ENCODE data around the gene STARD3.

Gene STARD3

DNA sequence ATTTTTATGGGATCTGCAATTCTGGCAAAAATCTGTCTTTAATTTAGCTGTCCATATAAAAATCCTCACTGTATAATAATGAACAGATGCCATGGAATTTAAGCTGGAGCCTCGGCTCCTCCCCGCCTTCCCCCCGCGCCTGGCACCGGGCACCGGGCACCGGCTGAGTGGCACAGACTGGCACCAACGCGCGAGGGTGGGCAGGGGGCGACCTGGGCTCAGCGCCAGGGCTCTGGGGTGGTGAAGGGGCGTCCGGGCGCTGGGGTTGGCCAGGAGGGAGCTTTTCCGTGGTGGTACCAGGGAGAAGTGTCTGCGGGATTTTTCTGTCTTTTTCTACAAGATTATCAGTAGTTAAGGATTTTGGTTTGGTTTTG, 38.3 kb upstream of the STARD3 start:
- peaks cover 30% of the 10 kb centered on the region for H3K27me3 ChIP-seq (ENCODE audit: insufficient read depth, low read length, poor library complexity, severe bottlenecking)
- no peaks in the 10 kb centered on the region for H4K20me1 ChIP-seq (ENCODE audit: insufficient read depth, low read length, poor library complexity, severe bottlenecking)
- H2AFZ ChIP-seq (ENCODE audit: low read length): no peak overlapping the region
- no peaks in the 10 kb centered on the region for H3K9me3 ChIP-seq (ENCODE audit: insufficient read depth, low read depth, low read length)
- H3K36me3 ChIP-seq (ENCODE audit: insufficient read depth, low read length): no peaks in the 10 kb centered on the region
- no peaks in the 10 kb centered on the region for H3F3A ChIP-seq (ENCODE audit: low read depth)
- TF ChIP-seq EZH2phosphoT487 (IDR thresholded peaks at IDR 0.05; ENCODE audit: borderline replicate concordance): no peak
- TF ChIP-seq, protein P1, sequence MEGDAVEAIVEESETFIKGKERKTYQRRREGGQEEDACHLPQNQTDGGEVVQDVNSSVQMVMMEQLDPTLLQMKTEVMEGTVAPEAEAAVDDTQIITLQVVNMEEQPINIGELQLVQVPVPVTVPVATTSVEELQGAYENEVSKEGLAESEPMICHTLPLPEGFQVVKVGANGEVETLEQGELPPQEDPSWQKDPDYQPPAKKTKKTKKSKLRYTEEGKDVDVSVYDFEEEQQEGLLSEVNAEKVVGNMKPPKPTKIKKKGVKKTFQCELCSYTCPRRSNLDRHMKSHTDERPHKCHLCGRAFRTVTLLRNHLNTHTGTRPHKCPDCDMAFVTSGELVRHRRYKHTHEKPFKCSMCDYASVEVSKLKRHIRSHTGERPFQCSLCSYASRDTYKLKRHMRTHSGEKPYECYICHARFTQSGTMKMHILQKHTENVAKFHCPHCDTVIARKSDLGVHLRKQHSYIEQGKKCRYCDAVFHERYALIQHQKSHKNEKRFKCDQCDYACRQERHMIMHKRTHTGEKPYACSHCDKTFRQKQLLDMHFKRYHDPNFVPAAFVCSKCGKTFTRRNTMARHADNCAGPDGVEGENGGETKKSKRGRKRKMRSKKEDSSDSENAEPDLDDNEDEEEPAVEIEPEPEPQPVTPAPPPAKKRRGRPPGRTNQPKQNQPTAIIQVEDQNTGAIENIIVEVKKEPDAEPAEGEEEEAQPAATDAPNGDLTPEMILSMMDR (conservative IDR thresholded peaks at IDR 0.05; ENCODE audit: low read length): no peak
- no peaks in the 10 kb centered on the region for H3K79me2 ChIP-seq (ENCODE audit: insufficient read depth, low read length)
- no peak overlapping the region for H3K4me3 ChIP-seq (ENCODE audit: low read length, poor library complexity, severe bottlenecking)
- no peaks in the 10 kb centered on the region for H3K9me2 ChIP-seq (replicated peaks; ENCODE audit: low read depth, low read length)
- H3K4me1 ChIP-seq (ENCODE audit: insufficient read depth, low read length, poor library complexity, severe bottlenecking): no peaks in the 10 kb centered on the region
- H3K9ac ChIP-seq (ENCODE audit: low read depth, low read length, poor library complexity, severe bottlenecking): no peak overlapping the region
- H3K4me2 ChIP-seq (ENCODE audit: low read depth, low read length, poor library complexity, severe bottlenecking): no peak overlapping the region

- Histone ChIP-seq H3K4me3 (ENCODE audit: low read length, poor library complexity, severe bottlenecking) (no peak overlapping the region), H3K9me3 (ENCODE audit: insufficient read depth, low read depth, low read length) (no peaks in the 10 kb centered on the region), H3K36me3 (ENCODE audit: insufficient read depth, low read length) (no peaks in the 10 kb centered on the region), H3K9me2 (replicated peaks; ENCODE audit: low read depth, low read length) (no peaks in the 10 kb centered on the region), H3K27me3 (ENCODE audit: insufficient read depth, low read length, poor library complexity, severe bottlenecking) (peaks cover 30% of the 10 kb centered on the region), H3K9ac (ENCODE audit: low read depth, low read length, poor library complexity, severe bottlenecking) (no peak overlapping the region), H3F3A (ENCODE audit: low read depth) (no peaks in the 10 kb centered on the region), H3K79me2 (ENCODE audit: insufficient read depth, low read length) (no peaks in the 10 kb centered on the region), H3K4me2 (ENCODE audit: low read depth, low read length, poor library complexity, severe bottlenecking) (no peak overlapping the region), H3K4me1 (ENCODE audit: insufficient read depth, low read length, poor library complexity, severe bottlenecking) (no peaks in the 10 kb centered on the region), H2AFZ (ENCODE audit: low read length) (no peak overlapping the region), H4K20me1 (ENCODE audit: insufficient read depth, low read length, poor library complexity, severe bottlenecking) (no peaks in the 10 kb centered on the region)
- no peak for TF ChIP-seq EZH2phosphoT487 (IDR thresholded peaks at IDR 0.05; ENCODE audit: borderline replicate concordance)
- TF ChIP-seq, protein P1 (conservative IDR thresholded peaks at IDR 0.05; ENCODE audit: low read length): no peak
Observed at GRCh38 chr17:39599004-39599664, 37.8 kb upstream of the STARD3 start.

- no peak overlapping the region for H3K4me3 ChIP-seq (ENCODE audit: low read length, poor library complexity, severe bottlenecking)
- no peaks in the 10 kb centered on the region for H4K20me1 ChIP-seq (ENCODE audit: insufficient read depth, low read length, poor library complexity, severe bottlenecking)
- H3K79me2 ChIP-seq (ENCODE audit: insufficient read depth, low read length): no peaks in the 10 kb centered on the region
- no peaks in the 10 kb centered on the region for H3F3A ChIP-seq (ENCODE audit: low read depth)
- no peaks in the 10 kb centered on the region for H3K9me3 ChIP-seq (ENCODE audit: insufficient read depth, low read depth, low read length)
- TF ChIP-seq, protein P1 (conservative IDR thresholded peaks at IDR 0.05; ENCODE audit: low read length): no peak
- TF ChIP-seq EZH2phosphoT487 (IDR thresholded peaks at IDR 0.05; ENCODE audit: borderline replicate concordance): no peak
- no peak overlapping the region for H3K4me2 ChIP-seq (ENCODE audit: low read depth, low read length, poor library complexity, severe bottlenecking)
- H2AFZ ChIP-seq (ENCODE audit: low read length): no peak overlapping the region
- no peaks in the 10 kb centered on the region for H3K36me3 ChIP-seq (ENCODE audit: insufficient read depth, low read length)
- no peaks in the 10 kb centered on the region for H3K9me2 ChIP-seq (replicated peaks; ENCODE audit: low read depth, low read length)
- no peak overlapping the region for H3K9ac ChIP-seq (ENCODE audit: low read depth, low read length, poor library complexity, severe bottlenecking)
- H3K27me3 ChIP-seq (ENCODE audit: insufficient read depth, low read length, poor library complexity, severe bottlenecking): peaks cover 30% of the 10 kb centered on the region
- no peaks in the 10 kb centered on the region for H3K4me1 ChIP-seq (ENCODE audit: insufficient read depth, low read length, poor library complexity, severe bottlenecking)
Observed at GRCh38 chr17:39599665-39600231, 37.2 kb upstream of the STARD3 start.
